EL (cell line): ENCODE data around the gene RAPGEF3.
A peak's percentile ranks its signal among the peaks of the same experiment; 100 is the strongest.

Source experiments
- DNase-seq: peaks from one replicate; pipeline ENCODE4 v3.0.0-alpha.2; 2016

RAPGEF3 gene

GRCh38 chr12:47717443-47718193 lies 41.1 kb downstream of the RAPGEF3 start:
- DNase-seq = peak; percentile 81

GRCh38 chr12:47717046-47717442 lies 41.6 kb downstream of the RAPGEF3 start:
- DNase-seq = no peak

- no peak for DNase-seq
Measured at GRCh38 chr12:47715877-47716548, 42.7 kb downstream of the RAPGEF3 start.

- DNase-seq = peak; percentile 70
Measured at GRCh38 chr12:47715393-47715876, 43.2 kb downstream of the RAPGEF3 start.

GRCh38 chr12:47714826-47715386 lies 43.8 kb downstream of the RAPGEF3 start:
- DNase-seq = no peak

GRCh38 chr12:47712171-47712570 lies 46.5 kb downstream of the RAPGEF3 start:
- DNase-seq = no peak

GRCh38 chr12:47711448-47711847 lies 47.2 kb downstream of the RAPGEF3 start:
- DNase-seq = no peak

- DNase-seq = no peak
Measured at GRCh38 chr12:47710278-47710677, 48.4 kb downstream of the RAPGEF3 start.

GRCh38 chr12:47709671-47710070 lies 49.0 kb downstream of the RAPGEF3 start:
- no peak for DNase-seq

GRCh38 chr12:47709237-47709636 lies 49.4 kb downstream of the RAPGEF3 start:
- no peak for DNase-seq

GRCh38 chr12:47707905-47708543 lies 50.7 kb downstream of the RAPGEF3 start:
- no peak for DNase-seq

- no peak for DNase-seq
Measured at GRCh38 chr12:47707355-47707754, 51.3 kb downstream of the RAPGEF3 start.

- DNase-seq = peak; percentile 95
Measured at GRCh38 chr12:47705566-47706425, 52.9 kb downstream of the RAPGEF3 start, which contains the start of gene RPAP3. RPAP3 (minus strand) TSS chr12:47706030; CDS start chr12:47702840, 3,190 bp downstream.

GRCh38 chr12:47705229-47705565 lies 53.5 kb downstream of the RAPGEF3 start:
- no peak for DNase-seq

GRCh38 chr12:47704719-47705118 lies 54.0 kb downstream of the RAPGEF3 start:
- no peak for DNase-seq

- DNase-seq = no peak
Measured at GRCh38 chr12:47700263-47700662, 58.4 kb downstream of the RAPGEF3 start.

- DNase-seq = no peak
Measured at GRCh38 chr12:47698631-47699030, 60.0 kb downstream of the RAPGEF3 start.

GRCh38 chr12:47698055-47698454 lies 60.6 kb downstream of the RAPGEF3 start:
- no peak for DNase-seq

- no peak for DNase-seq
Measured at GRCh38 chr12:47689215-47689614, 69.5 kb downstream of the RAPGEF3 start.

- DNase-seq = no peak
Measured at GRCh38 chr12:47687636-47688035, 71.0 kb downstream of the RAPGEF3 start.

GRCh38 chr12:47686645-47687240 lies 71.9 kb downstream of the RAPGEF3 start:
- peak; percentile 43 for DNase-seq
